ENCODE data around the gene AHR. TPM values are rescaled to one million over a fixed set of nuclear protein-coding genes. Genes with fewer than 3 reads are reported as not detected.

Gene AHR
- total RNA-seq, 1 experiment from 2014 or later: 6.1 TPM

DNA sequence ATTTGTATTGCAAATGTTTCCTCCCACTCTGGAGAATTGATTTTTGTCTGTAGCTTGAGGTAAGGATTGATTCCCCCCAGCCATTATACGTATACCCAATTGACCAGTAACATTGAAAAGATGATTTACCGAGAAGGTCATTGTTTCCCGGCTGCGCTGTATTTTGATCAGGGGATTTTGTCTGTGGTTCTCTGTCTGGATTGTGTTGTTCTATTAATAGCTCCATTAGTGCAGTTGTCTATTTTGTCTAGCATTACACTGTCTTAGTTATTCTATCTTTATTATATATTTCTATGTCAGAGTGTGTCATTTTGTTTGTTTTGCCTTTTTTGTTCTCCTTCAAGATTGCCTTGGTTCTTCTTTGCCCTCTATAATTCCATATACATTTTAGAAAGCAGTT is 37.7 kb downstream of the AHR start:
- H4K20me1 ChIP-seq (ENCODE audit: control insufficient read depth, insufficient read depth, insufficient read length): no peaks in the 10 kb centered on the region
- H3K56ac ChIP-seq (ENCODE audit: insufficient read length, low read depth, low read length): no peak overlapping the region
- H3K36me3 Mint-ChIP-seq (ENCODE audit: insufficient read depth in 1 of 3, low read depth in 3 of 3): peaks cover 10 to 30% (median 29%) of the 10 kb centered on the region in 3 experiments
- H2BK15ac ChIP-seq (ENCODE audit: low read depth, low read length): no peak overlapping the region
- H3K79me2 ChIP-seq (ENCODE audit: insufficient read depth, low read length): no peaks in the 10 kb centered on the region
- no peak overlapping the region for H2BK120ac ChIP-seq (ENCODE audit: low read depth, low read length, poor library complexity, severe bottlenecking)
- no peak overlapping the region for H3K4ac ChIP-seq (ENCODE audit: low read depth, low read length)
- H3K27ac Mint-ChIP-seq: no peak overlapping the region
- H2BK5ac ChIP-seq (ENCODE audit: insufficient read length, low read length): no peak overlapping the region
- no peak overlapping the region for H3K14ac ChIP-seq (ENCODE audit: insufficient read depth, low read length)
- H2AK5ac ChIP-seq (ENCODE audit: insufficient read length, low read length): no peak overlapping the region
- no peaks in the 10 kb centered on the region for H3K27me3 ChIP-seq (ENCODE audit: insufficient read depth, low read length)
- no peaks in the 10 kb centered on the region for H3K23me2 ChIP-seq (ENCODE audit: insufficient read length, low read depth, low read length, poor library complexity, severe bottlenecking)
- H3K79me1 ChIP-seq (ENCODE audit: insufficient read depth, low read depth, low read length, poor library complexity, severe bottlenecking): no peaks in the 10 kb centered on the region
- H3K9me3 Mint-ChIP-seq: peaks cover 0 to 1% of the 10 kb centered on the region in 2 experiments; a peak in 2 of 5 replicates
- H4K91ac ChIP-seq (ENCODE audit: insufficient read length, low read depth, low read length): no peak overlapping the region
- H3K4me2 ChIP-seq (ENCODE audit: insufficient read depth, insufficient read length, low read length): no peak overlapping the region
- H2AFZ ChIP-seq (ENCODE audit: low read length): no peak overlapping the region
- no peaks in the 10 kb centered on the region; the same call in 1 of the 2 replicates for H3K4me1 ChIP-seq (ENCODE audit: insufficient read depth, low read length)
- H3K27ac ChIP-seq (ENCODE audit: insufficient read length, low read depth, low read length): no peak overlapping the region
- H2BK20ac ChIP-seq (ENCODE audit: low read depth, low read length, poor library complexity, severe bottlenecking): no peak overlapping the region
- no peak overlapping the region for H3K4me3 Mint-ChIP-seq
- no peak overlapping the region for H3K9ac ChIP-seq (ENCODE audit: extremely low read depth, insufficient read length, low read length)
- DNase-seq: no peak
- no peak overlapping the region for H2BK12ac ChIP-seq (ENCODE audit: insufficient read length, low read depth, low read length)
- H3K18ac ChIP-seq (ENCODE audit: insufficient read length, low read depth, low read length): no peak overlapping the region
- H4K5ac ChIP-seq (ENCODE audit: insufficient read length, low read depth, low read length): no peak overlapping the region
- H3K9me3 ChIP-seq (ENCODE audit: control insufficient read depth, low read depth, low read length): no peaks in the 10 kb centered on the region
- no peak overlapping the region for H4K8ac ChIP-seq (replicated peaks; ENCODE audit: insufficient read length, low read depth, low read length)
- H3K27me3 Mint-ChIP-seq (ENCODE audit: low read depth): no peaks in the 10 kb centered on the region
- H3K4me1 Mint-ChIP-seq: peaks cover 9 to 12% of the 10 kb centered on the region in 2 experiments
- no peak overlapping the region for H3T11ph ChIP-seq (ENCODE audit: low read length)
- no CpG with 5 or more reads among the region's 4 CpGs for WGBS (ENCODE audit: extremely low coverage, insufficient read length, low lambda C conversion rate)
- H3K23ac ChIP-seq (ENCODE audit: insufficient read length, low read depth, low read length): no peak overlapping the region
- TF ChIP-seq CTCF (conservative IDR thresholded peaks at IDR 0.05): no peak

Data from H9 (cell line).